Suprapubic skin (tissue), 3 donors: ENCODE results near the gene CD6.

Experiments used
- CTCF ChIP-seq, 2 donors: fragments of 200-600 bp in 1 of 2; fragments of 450-650 bp in 1 of 2; sonication (generic) in 1 of 2; IDR thresholded peaks; one replicate each; pipeline ENCODE4 v1.5.1; 2016 to 2019; ENCODE audit warnings: antibody characterized with exemption in 2 of 2, mild to moderate bottlenecking in 1 of 2, moderate library complexity in 1 of 2
- POLR2A ChIP-seq, 2 donors: fragments of 450-650 bp; IDR thresholded peaks; one replicate each; pipeline ENCODE4 v1.6.1; 2017; ENCODE audit warnings: antibody characterized with exemption in 2 of 2, mild to moderate bottlenecking in 2 of 2, moderate library complexity in 2 of 2

- TF ChIP-seq CTCF (IDR thresholded peaks at IDR 0.05) (no peak), POLR2A (IDR thresholded peaks at IDR 0.05) (no peak)
Measured at GRCh38 chr11:61021661-61022212, 50.3 kb downstream of the CD6 start.
